ENCODE measurements around the gene JARID2. TPM values are rescaled to one million over a fixed set of nuclear protein-coding genes. Genes with fewer than 3 reads are reported as not detected.

The JARID2 gene
- polyA plus RNA-seq, 1 of the 3 experiments (the other 2 are of a cell fraction), result 3.4 TPM

DNA sequence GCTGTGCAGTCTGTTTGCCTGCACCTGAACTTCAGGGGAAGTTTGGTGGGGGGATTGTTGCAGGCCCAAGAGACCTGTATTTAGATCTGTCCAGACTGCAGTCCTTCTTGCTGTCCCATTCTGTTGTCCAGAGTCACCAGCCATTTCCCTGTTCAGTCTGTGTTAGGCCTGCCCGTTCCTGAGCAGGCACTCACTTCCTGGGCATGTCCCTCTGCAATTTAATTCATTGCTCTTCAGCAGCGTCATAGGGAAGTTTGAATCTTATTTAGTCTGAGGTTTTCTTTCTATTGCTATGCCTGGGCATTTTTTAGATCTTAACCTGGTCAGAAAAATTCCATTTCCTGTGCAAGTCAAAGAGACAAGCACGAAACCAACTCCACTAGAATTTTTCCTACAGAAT lies 226.8 kb downstream of the JARID2 start:
- POLR2A ChIA-PET, result no interaction called here
- no peaks in the 10 kb centered on the region for H3K27me3 ChIP-seq (ENCODE audit: insufficient read depth)
- H4K20me1 ChIP-seq (ENCODE audit: insufficient read depth), result no peaks in the 10 kb centered on the region
- no peaks in the 10 kb centered on the region for H3K79me2 ChIP-seq (ENCODE audit: insufficient read depth)
- 86% methylated on average over 3 of the region's 3 CpGs for WGBS (ENCODE audit: low lambda C conversion rate)
- DNase-seq, result no peak
- H3K9me2 ChIP-seq, result no peaks in the 10 kb centered on the region
- no peaks in the 10 kb centered on the region for H3K9me3 ChIP-seq
- H3K4me3 ChIP-seq (ENCODE audit: low read depth in 2 of 2, low read length in 1 of 2), result no peak overlapping the region
- H3F3A ChIP-seq (replicated peaks; ENCODE audit: insufficient read depth), result no peaks in the 10 kb centered on the region
- H3K36me3 ChIP-seq (replicated peaks in 1 of 2; ENCODE audit: control insufficient read depth in 1 of 2, insufficient read depth in 2 of 2, low read length in 1 of 2), result peaks cover 5 to 8% of the 10 kb centered on the region in 2 experiments
- H2AFZ ChIP-seq (ENCODE audit: low read depth), result no peak overlapping the region
- no peak overlapping the region for H3K27ac ChIP-seq (ENCODE audit: low read depth in 2 of 2, low read length in 1 of 2)
- CTCF ChIA-PET, result no interaction called here
- TF ChIP-seq TCF12 (IDR thresholded peaks at IDR 0.05) (no peak), GABPA (IDR thresholded peaks at IDR 0.05; ENCODE audit: low read depth) (no peak), RCOR1 (IDR thresholded peaks at IDR 0.05; ENCODE audit: low read length) (no peak), SMC3 (IDR thresholded peaks at IDR 0.05; ENCODE audit: low read depth, low read length) (no peak), RXRA (IDR thresholded peaks at IDR 0.05; ENCODE audit: borderline replicate concordance, low read depth) (no peak), RFX5 (IDR thresholded peaks at IDR 0.05; ENCODE audit: low read length) (no peak), MXI1 (IDR thresholded peaks at IDR 0.05; ENCODE audit: low read depth, low read length) (no peak), YY1 (IDR thresholded peaks at IDR 0.05; ENCODE audit: low read depth) (no peak), JUND (IDR thresholded peaks at IDR 0.05) (no peak), GATA2 (CRISPR knock-in tag; IDR thresholded peaks at IDR 0.05) (no peak), CHD2 (IDR thresholded peaks at IDR 0.05; ENCODE audit: low read length, partially characterized antibody) (no peak), MEF2A (IDR thresholded peaks at IDR 0.05; ENCODE audit: borderline replicate concordance, low read depth) (no peak), ZBTB33 (IDR thresholded peaks at IDR 0.05; ENCODE audit: borderline replicate concordance, low read depth) (no peak), CTCF (IDR thresholded peaks at IDR 0.05) (no peak), FOXJ3 (CRISPR knock-in tag; IDR thresholded peaks at IDR 0.05) (no peak), POLR2AphosphoS5 (IDR thresholded peaks at IDR 0.05; ENCODE audit: low read depth, low read length) (no peak), SIN3A (IDR thresholded peaks at IDR 0.05; ENCODE audit: borderline replicate concordance, low read depth, low read length) (no peak)
- TF ChIP-seq, protein P1, sequence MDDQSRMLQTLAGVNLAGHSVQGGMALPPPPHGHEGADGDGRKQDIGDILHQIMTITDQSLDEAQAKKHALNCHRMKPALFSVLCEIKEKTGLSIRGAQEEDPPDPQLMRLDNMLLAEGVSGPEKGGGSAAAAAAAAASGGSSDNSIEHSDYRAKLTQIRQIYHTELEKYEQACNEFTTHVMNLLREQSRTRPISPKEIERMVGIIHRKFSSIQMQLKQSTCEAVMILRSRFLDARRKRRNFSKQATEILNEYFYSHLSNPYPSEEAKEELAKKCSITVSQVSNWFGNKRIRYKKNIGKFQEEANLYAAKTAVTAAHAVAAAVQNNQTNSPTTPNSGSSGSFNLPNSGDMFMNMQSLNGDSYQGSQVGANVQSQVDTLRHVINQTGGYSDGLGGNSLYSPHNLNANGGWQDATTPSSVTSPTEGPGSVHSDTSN (IDR thresholded peaks at IDR 0.05), result no peak
- TF ChIP-seq, protein P2, sequence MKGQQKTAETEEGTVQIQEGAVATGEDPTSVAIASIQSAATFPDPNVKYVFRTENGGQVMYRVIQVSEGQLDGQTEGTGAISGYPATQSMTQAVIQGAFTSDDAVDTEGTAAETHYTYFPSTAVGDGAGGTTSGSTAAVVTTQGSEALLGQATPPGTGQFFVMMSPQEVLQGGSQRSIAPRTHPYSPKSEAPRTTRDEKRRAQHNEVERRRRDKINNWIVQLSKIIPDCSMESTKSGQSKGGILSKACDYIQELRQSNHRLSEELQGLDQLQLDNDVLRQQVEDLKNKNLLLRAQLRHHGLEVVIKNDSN (IDR thresholded peaks at IDR 0.05; ENCODE audit: borderline replicate concordance, low read depth), result no peak
- TF ChIP-seq, protein P3, sequence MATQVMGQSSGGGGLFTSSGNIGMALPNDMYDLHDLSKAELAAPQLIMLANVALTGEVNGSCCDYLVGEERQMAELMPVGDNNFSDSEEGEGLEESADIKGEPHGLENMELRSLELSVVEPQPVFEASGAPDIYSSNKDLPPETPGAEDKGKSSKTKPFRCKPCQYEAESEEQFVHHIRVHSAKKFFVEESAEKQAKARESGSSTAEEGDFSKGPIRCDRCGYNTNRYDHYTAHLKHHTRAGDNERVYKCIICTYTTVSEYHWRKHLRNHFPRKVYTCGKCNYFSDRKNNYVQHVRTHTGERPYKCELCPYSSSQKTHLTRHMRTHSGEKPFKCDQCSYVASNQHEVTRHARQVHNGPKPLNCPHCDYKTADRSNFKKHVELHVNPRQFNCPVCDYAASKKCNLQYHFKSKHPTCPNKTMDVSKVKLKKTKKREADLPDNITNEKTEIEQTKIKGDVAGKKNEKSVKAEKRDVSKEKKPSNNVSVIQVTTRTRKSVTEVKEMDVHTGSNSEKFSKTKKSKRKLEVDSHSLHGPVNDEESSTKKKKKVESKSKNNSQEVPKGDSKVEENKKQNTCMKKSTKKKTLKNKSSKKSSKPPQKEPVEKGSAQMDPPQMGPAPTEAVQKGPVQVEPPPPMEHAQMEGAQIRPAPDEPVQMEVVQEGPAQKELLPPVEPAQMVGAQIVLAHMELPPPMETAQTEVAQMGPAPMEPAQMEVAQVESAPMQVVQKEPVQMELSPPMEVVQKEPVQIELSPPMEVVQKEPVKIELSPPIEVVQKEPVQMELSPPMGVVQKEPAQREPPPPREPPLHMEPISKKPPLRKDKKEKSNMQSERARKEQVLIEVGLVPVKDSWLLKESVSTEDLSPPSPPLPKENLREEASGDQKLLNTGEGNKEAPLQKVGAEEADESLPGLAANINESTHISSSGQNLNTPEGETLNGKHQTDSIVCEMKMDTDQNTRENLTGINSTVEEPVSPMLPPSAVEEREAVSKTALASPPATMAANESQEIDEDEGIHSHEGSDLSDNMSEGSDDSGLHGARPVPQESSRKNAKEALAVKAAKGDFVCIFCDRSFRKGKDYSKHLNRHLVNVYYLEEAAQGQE (IDR thresholded peaks at IDR 0.05; ENCODE audit: low read depth, low read length), result no peak
- no peak overlapping the region for H3K4me2 ChIP-seq
- peaks cover 0 to 15% of the 10 kb centered on the region in 2 experiments; a peak in 2 of 4 replicates for H3K4me1 ChIP-seq (ENCODE audit: control insufficient read depth in 1 of 2, insufficient read depth in 2 of 2, low read depth in 1 of 2, low read length in 1 of 2)
- no peak overlapping the region for H3K9ac ChIP-seq

All from SK-N-SH (cell line).